CD14-positive monocyte (primary cell): ENCODE measurements around the gene SLC24A5. TPM values are rescaled to one million over a fixed set of nuclear protein-coding genes. Genes with fewer than 3 reads are reported as not detected.

Source experiments
- DNase-seq, 3 donors: peaks; one replicate each; pipeline ENCODE4 v3.0.0-alpha.2; 2011 to 2022
- H2AFZ ChIP-seq: 2 replicates; pipeline ENCODE4 v1.6.0; 2012; ENCODE audit warnings: mild to moderate bottlenecking, low read depth, low read length, inconsistent platforms; ENCODE audit not compliant: insufficient read depth, poor library complexity, severe bottlenecking
- H3K27ac ChIP-seq, 2 donors: 1 replicate in 1 of 2; 2 replicates in 1 of 2; pipeline ENCODE4 v1.5.1; 2012 to 2013; ENCODE audit warnings: low read length in 2 of 2, control low read depth in 1 of 2, inconsistent platforms in 1 of 2, low read depth in 1 of 2, mild to moderate bottlenecking in 1 of 2
- H3K27me3 ChIP-seq, 2 donors: one replicate each; pipeline versions ENCODE4 v1.6.0 to v1.6.1; 2011 to 2013; ENCODE audit warnings: low read length in 2 of 2; ENCODE audit not compliant: control insufficient read depth in 2 of 2, insufficient read depth in 2 of 2
- H3K36me3 ChIP-seq, 2 donors: replicated peaks in 1 of 2; 1 replicate in 1 of 2; 2 replicates in 1 of 2; pipeline versions ENCODE4 v1.5.1 to v1.6.1; 2012 to 2013; ENCODE audit warnings: low read length in 2 of 2, control low read depth in 1 of 2, inconsistent platforms in 1 of 2, mild to moderate bottlenecking in 1 of 2; ENCODE audit not compliant: insufficient read depth in 2 of 2, control insufficient read depth in 1 of 2
- H3K4me1 ChIP-seq, 2 donors: 1 replicate in 1 of 2; 2 replicates in 1 of 2; pipeline versions ENCODE4 v1.5.1 to v1.6.1; 2012 to 2013; ENCODE audit warnings: low read length in 2 of 2, control low read depth in 1 of 2, inconsistent platforms in 1 of 2, mild to moderate bottlenecking in 1 of 2, moderate library complexity in 1 of 2; ENCODE audit not compliant: insufficient read depth in 2 of 2, control insufficient read depth in 1 of 2
- H3K4me2 ChIP-seq: replicated peaks from 2 replicates; pipeline ENCODE3; 2012; ENCODE audit warnings: low read length, moderate library complexity, mild to moderate bottlenecking; ENCODE audit not compliant: poor library complexity, severe bottlenecking; ENCODE audit errors: extremely low read depth
- H3K4me3 ChIP-seq, 3 experiments: fragments of 200-600 bp in 1 of 3; sonication (generic) in 1 of 3; replicated peaks in 1 of 3; 1 replicate in 2 of 3; 2 replicates in 1 of 3; pipeline ENCODE4 v1.5.1; 2011 to 2013; ENCODE audit warnings: low read length in 3 of 3, mild to moderate bottlenecking in 3 of 3, control low read depth in 2 of 3, low read depth in 2 of 3, inconsistent platforms in 1 of 3, moderate library complexity in 1 of 3
- H3K79me2 ChIP-seq: 2 replicates; pipeline ENCODE4 v1.6.0; 2012; ENCODE audit warnings: mild to moderate bottlenecking, control low read depth, inconsistent platforms, low read length, moderate library complexity; ENCODE audit not compliant: insufficient read depth
- H3K9ac ChIP-seq: 2 replicates; pipeline ENCODE4 v1.6.0; 2017; ENCODE audit warnings: low read length, mild to moderate bottlenecking; ENCODE audit not compliant: insufficient read depth, poor library complexity, severe bottlenecking
- H3K9me3 ChIP-seq, 2 donors: replicated peaks in 1 of 2; 1 replicate in 1 of 2; 2 replicates in 1 of 2; pipeline versions ENCODE4 v1.5.1 to v1.6.1; 2012 to 2013; ENCODE audit warnings: low read length in 2 of 2, control low read depth in 1 of 2; ENCODE audit not compliant: control insufficient read depth in 1 of 2, insufficient read depth in 1 of 2
- H4K20me1 ChIP-seq: 2 replicates; pipeline ENCODE4 v1.6.0; 2012; ENCODE audit warnings: mild to moderate bottlenecking, low read length, control low read depth, moderate library complexity; ENCODE audit not compliant: insufficient read depth
- H3K27ac Mint-ChIP-seq, 7 donors: one replicate each; pipeline ENCODE4 v1.8.0; 2020; ENCODE audit warnings: mild to moderate bottlenecking in 7 of 7, mixed read lengths in 7 of 7, moderate library complexity in 6 of 7, inconsistent platforms in 2 of 7
- H3K27me3 Mint-ChIP-seq, 3 donors: one replicate each; pipeline ENCODE4 v1.8.0; 2021 to 2022; ENCODE audit warnings: low read depth in 3 of 3, mild to moderate bottlenecking in 3 of 3, mixed read lengths in 3 of 3, moderate library complexity in 3 of 3, inconsistent platforms in 1 of 3
- H3K36me3 Mint-ChIP-seq, 2 donors: one replicate each; pipeline ENCODE4 v1.8.0; 2020; ENCODE audit warnings: mixed read lengths in 2 of 2, inconsistent platforms in 1 of 2, mild to moderate bottlenecking in 1 of 2
- H3K4me1 Mint-ChIP-seq: one replicate; pipeline ENCODE4 v1.8.0; 2020; ENCODE audit warnings: mild to moderate bottlenecking, mixed read lengths
- H3K4me3 Mint-ChIP-seq, 2 donors: one replicate each; pipeline ENCODE4 v1.8.0; 2020; ENCODE audit warnings: mild to moderate bottlenecking in 2 of 2, mixed read lengths in 2 of 2, moderate library complexity in 1 of 2
- H3K9me3 Mint-ChIP-seq, 7 donors: one replicate each; pipeline ENCODE4 v1.8.0; 2020 to 2022; ENCODE audit warnings: mixed read lengths in 7 of 7, mild to moderate bottlenecking in 6 of 7, moderate library complexity in 6 of 7, inconsistent platforms in 2 of 7
- CTCF ChIP-seq: fragments of 200-600 bp; IDR thresholded peaks from one replicate; pipeline ENCODE4 v1.8.0; 2022; ENCODE audit warnings: antibody characterized with exemption, mild to moderate bottlenecking
- WGBS: methylation state at CpG from one replicate; pipeline ENCODE4 v1.1.5; 2013; ENCODE audit warnings: missing lambda C conversion rate; ENCODE audit not compliant: insufficient coverage; 5-methylcytosine and 5-hydroxymethylcytosine counted together
- intact Hi-C, 2 donors: fragments of 100-400 bp; cut with micrococcal nuclease; formaldehyde crosslinking; loops; one replicate each; pipeline versions ENCODE4 v1.15.0 to v1.15.1; 2023
- polyA plus RNA-seq, 3 donors: library from polyadenylated mRNA; depleted of rRNA in 1 of 3; unstranded in 2 of 3; stranded (reverse) in 1 of 3; fragments of 300-500 nt in 2 of 3; fragments of >200 nt in 1 of 3; fragmentation: Illumina TruSeq in 2 of 3; gene quantifications; 1 replicate in 2 of 3; 2 replicates in 1 of 3; pipeline ENCODE4 v1.2.3, GENCODE V29; 2012 to 2021

Gene SLC24A5
- polyA plus RNA-seq, 3 donors = not detected

- no peaks in the 10 kb centered on the region for H4K20me1 ChIP-seq
- H3K9me3 Mint-ChIP-seq = peaks cover 0 to 3% (median 0%) of the 10 kb centered on the region in 7 donors
- intact Hi-C loops = no loop called here
- no peaks in the 10 kb centered on the region for H3K36me3 ChIP-seq
- H3K4me2 ChIP-seq = no peak overlapping the region
- no peaks in the 10 kb centered on the region for H3K4me1 ChIP-seq
- no peaks in the 10 kb centered on the region for H3K4me1 Mint-ChIP-seq
- H3K79me2 ChIP-seq = no peaks in the 10 kb centered on the region
- no peak for TF ChIP-seq CTCF
- peaks cover 8 to 13% (median 10%) of the 10 kb centered on the region in 3 donors for H3K27me3 Mint-ChIP-seq
- H3K9me3 ChIP-seq = no peaks in the 10 kb centered on the region
- WGBS = 92% methylated on average over 5 of the region's 5 CpGs
- no peak overlapping the region for H2AFZ ChIP-seq
- H3K27me3 ChIP-seq = peaks cover 0 to 5% of the 10 kb centered on the region in 2 donors
- H3K9ac ChIP-seq = no peak overlapping the region
- no peak for DNase-seq
- no peak overlapping the region for H3K27ac Mint-ChIP-seq
- H3K4me3 ChIP-seq = no peak overlapping the region
- no peak overlapping the region for H3K4me3 Mint-ChIP-seq
- no peak overlapping the region for H3K27ac ChIP-seq
- H3K36me3 Mint-ChIP-seq = no peaks in the 10 kb centered on the region
Observed at GRCh38 chr15:48109856-48110531, 10.8 kb upstream of the SLC24A5 start.

GRCh38 chr15:48112242-48112641, 8.5 kb upstream of the SLC24A5 start:
- WGBS = 48% methylated on average over 3 of the region's 6 CpGs
- no peak for DNase-seq
- no peaks in the 10 kb centered on the region for H3K9me3 ChIP-seq
- peaks cover 0 to 3% (median 0%) of the 10 kb centered on the region in 7 donors for H3K9me3 Mint-ChIP-seq
- no peak overlapping the region for H3K4me3 Mint-ChIP-seq
- H3K79me2 ChIP-seq = no peaks in the 10 kb centered on the region
- no peaks in the 10 kb centered on the region for H3K27me3 ChIP-seq
- no peaks in the 10 kb centered on the region for H3K36me3 ChIP-seq
- no peaks in the 10 kb centered on the region for H4K20me1 ChIP-seq
- H3K27ac Mint-ChIP-seq = no peak overlapping the region
- no peaks in the 10 kb centered on the region for H3K36me3 Mint-ChIP-seq
- TF ChIP-seq CTCF = no peak
- H3K27ac ChIP-seq = no peak overlapping the region
- H3K4me1 ChIP-seq = no peaks in the 10 kb centered on the region
- H3K27me3 Mint-ChIP-seq = peaks cover 6 to 8% (median 8%) of the 10 kb centered on the region in 3 donors
- H2AFZ ChIP-seq = no peak overlapping the region
- H3K9ac ChIP-seq = no peak overlapping the region
- no peak overlapping the region for H3K4me3 ChIP-seq
- H3K4me1 Mint-ChIP-seq = no peaks in the 10 kb centered on the region
- H3K4me2 ChIP-seq = no peak overlapping the region
- intact Hi-C loops = no loop called here
